Pancreas (tissue), 10 donors: ENCODE data around the gene SAMD1. TPM values are rescaled to one million over a fixed set of nuclear protein-coding genes. Genes with fewer than 3 reads are reported as not detected.
A peak's percentile ranks its signal among the peaks of the same experiment; 100 is the strongest.

ENCODE experiments used
- ATAC-seq, 4 donors: fragments of 200-7000 bp; cut with Tn5 transposase; one replicate each; pipeline versions ENCODE4 v1.8.0 to v1.9.1; 2020; ENCODE audit warnings: mild to moderate bottlenecking in 4 of 4, moderate library complexity in 4 of 4
- DNase-seq, 6 donors: peaks; one replicate each; pipeline ENCODE4 v3.0.0-alpha.2; 2020
- FAIRE-seq: peaks from 2 replicates; lab custom pipeline; 2012; peaks lifted over from hg19 to GRCh38; lab: Jason Lieb, UNC
- H3K27ac ChIP-seq, 4 donors: fragments of 200-600 bp; sonication (generic); 1 replicate in 3 of 4; 2 replicates in 1 of 4; pipeline versions ENCODE4 v1.5.0 to v1.8.0; 2020
- H3K27me3 ChIP-seq, 4 donors: fragments of 200-600 bp; one replicate each; pipeline ENCODE4 v1.8.0; 2021
- H3K36me3 ChIP-seq, 3 donors: fragments of 200-600 bp; sonication (generic) in 1 of 3; one replicate each; pipeline versions ENCODE4 v1.5.0 to v1.8.0; 2020 to 2021
- H3K4me1 ChIP-seq, 3 donors: fragments of 200-600 bp; one replicate each; pipeline ENCODE4 v1.8.0; 2021
- H3K4me3 ChIP-seq, 4 donors: fragments of 200-600 bp; sonication (generic) in 2 of 4; one replicate each; pipeline versions ENCODE4 v1.5.0 to v1.8.0; 2020 to 2021
- H3K9me3 ChIP-seq, 4 donors: fragments of 200-600 bp; one replicate each; pipeline ENCODE4 v1.8.0; 2021
- WGBS, 2 donors: extraction: QIAGEN DNeasy Blood & Tissue Kit; methylation state at CpG; one replicate each; pipeline ENCODE4 v1.1.7; 2013; 5-methylcytosine and 5-hydroxymethylcytosine counted together
- intact Hi-C, 3 donors: fragments of 100-400 bp; cut with DNase I; formaldehyde crosslinking; loops; one replicate each; pipeline versions ENCODE4 v1.11.1 to v1.14.2; 2022
- polyA plus RNA-seq, 2 donors: library from polyadenylated mRNA; stranded (reverse); fragments of 200-250 nt; gene quantifications; one replicate each; pipeline ENCODE4 v1.2.3, GENCODE V29; 2013
- total RNA-seq, 6 donors: library from RNA; stranded (reverse); fragmentation: NEBNext Ultra II Directional in 4 of 6; extraction: Animal tissue kit (Norgen Biotek cat#: 25700) in 4 of 6; gene quantifications; one replicate each; pipeline versions ENCODE4 v1.2.1 to v1.2.4, GENCODE V29; 2021 to 2023
- TF ChIP-seq, protein P1 (sequence below), 4 donors: fragments of 200-600 bp; sonication (generic) in 3 of 4; IDR thresholded peaks; one replicate each; pipeline versions ENCODE4 v1.5.0 to v1.8.0; 2021; ENCODE audit warnings: antibody characterized with exemption in 4 of 4
- donor health status: healthy with polysubstance abuse.
- donor health status: DM: no; HTN: no; CAD: no; lungs with moderate emphysema.
- donor health status: DM: no; HTN: no; CAD: no.
- donor health status: control.
- donor health status: control.
- donor health status: Bipolar disorder and iron deficiency.
- donor health status: DM: yes; HTN: yes; CAD: no.
- donor health status: DM: no; HTN: no; CAD: no.
- donor health status: DM: no; HTN: no; CAD: no.
- donor health status: DM: yes; HTN: yes; CAD: no.

The SAMD1 gene
- total and polyA plus RNA-seq, 8 donors, result 7.9 to 24.3 (median 16.9) TPM

GRCh38 chr19:14073261-14073924 lies 17.2 kb downstream of the SAMD1 start:
- 0 to 1% methylated on average over 82 to 106 of the region's 106 CpGs for WGBS, 2 donors
- no peaks in the 10 kb centered on the region for H3K9me3 ChIP-seq
- FAIRE-seq (no peak), DNase-seq (peak; percentile 71 to 94 (median 85)), ATAC-seq (peak; percentile 33 to 62 (median 44))
- peak overlapping the region; percentile 93 to 98 (median 96) for H3K27ac ChIP-seq
- no peaks in the 10 kb centered on the region for H3K27me3 ChIP-seq
- intact Hi-C loops, result loop anchor here in 2 of 3 donors (5.0 kb wide), 1 partner anchor 191 kb away; no protein-coding TSS in a partner anchor
- peaks cover 3 to 11% (median 10%) of the 10 kb centered on the region in 3 donors for H3K4me1 ChIP-seq
- TF ChIP-seq, protein P1, sequence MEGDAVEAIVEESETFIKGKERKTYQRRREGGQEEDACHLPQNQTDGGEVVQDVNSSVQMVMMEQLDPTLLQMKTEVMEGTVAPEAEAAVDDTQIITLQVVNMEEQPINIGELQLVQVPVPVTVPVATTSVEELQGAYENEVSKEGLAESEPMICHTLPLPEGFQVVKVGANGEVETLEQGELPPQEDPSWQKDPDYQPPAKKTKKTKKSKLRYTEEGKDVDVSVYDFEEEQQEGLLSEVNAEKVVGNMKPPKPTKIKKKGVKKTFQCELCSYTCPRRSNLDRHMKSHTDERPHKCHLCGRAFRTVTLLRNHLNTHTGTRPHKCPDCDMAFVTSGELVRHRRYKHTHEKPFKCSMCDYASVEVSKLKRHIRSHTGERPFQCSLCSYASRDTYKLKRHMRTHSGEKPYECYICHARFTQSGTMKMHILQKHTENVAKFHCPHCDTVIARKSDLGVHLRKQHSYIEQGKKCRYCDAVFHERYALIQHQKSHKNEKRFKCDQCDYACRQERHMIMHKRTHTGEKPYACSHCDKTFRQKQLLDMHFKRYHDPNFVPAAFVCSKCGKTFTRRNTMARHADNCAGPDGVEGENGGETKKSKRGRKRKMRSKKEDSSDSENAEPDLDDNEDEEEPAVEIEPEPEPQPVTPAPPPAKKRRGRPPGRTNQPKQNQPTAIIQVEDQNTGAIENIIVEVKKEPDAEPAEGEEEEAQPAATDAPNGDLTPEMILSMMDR (IDR thresholded peaks at IDR 0.05), result peak in 2 of 4 donors; percentile 12 to 30
- peak overlapping the region; percentile 80 to 88 (median 84) for H3K4me3 ChIP-seq
- H3K36me3 ChIP-seq, result no peaks in the 10 kb centered on the region

DNA sequence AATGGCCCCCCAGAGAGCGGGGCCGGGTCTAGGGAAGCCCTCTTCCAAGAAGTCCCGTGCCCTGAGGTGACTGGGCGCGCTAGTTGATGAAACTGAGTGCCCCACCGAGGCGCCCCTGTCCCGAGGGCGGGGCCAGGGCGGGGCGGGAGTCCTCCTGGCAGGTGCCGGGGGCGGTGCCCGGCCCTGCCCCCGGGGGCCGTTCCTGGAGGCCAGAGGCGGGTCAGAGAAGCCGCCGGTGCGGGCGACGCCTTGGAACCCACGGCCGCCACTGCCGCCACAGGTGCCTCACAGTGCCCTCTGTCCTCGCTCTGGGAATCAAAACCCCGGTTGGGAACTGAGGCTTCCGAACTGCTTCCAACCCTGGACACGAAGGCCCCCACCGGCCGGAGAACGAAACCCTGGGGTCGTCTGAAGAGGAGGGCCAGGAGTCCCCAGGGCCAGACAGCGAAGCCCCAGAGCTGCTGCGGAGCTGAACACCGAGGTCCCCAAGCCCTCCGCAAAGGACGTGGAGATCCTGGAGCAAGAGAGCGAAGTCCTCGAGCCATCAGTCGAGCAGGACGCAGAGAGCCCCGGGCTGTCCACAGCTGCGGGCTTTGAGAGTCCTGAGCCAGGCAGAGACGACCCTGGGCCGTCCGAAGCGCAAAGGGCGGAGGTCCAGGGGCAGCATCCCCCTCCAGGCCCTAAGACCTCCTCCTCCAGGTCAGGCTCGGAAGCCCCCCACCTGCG lies 17.9 kb downstream of the SAMD1 start, which contains the start of gene MISP3:
MISP3 (plus strand) TSS at position 252 of the 726 bp plus-strand sequence. CDS start 524 bp downstream, outside the sequence.
- no peak for FAIRE-seq
- peak; percentile 75 to 80 (median 78) for ATAC-seq
- no peaks in the 10 kb centered on the region for H3K27me3 ChIP-seq
- intact Hi-C loops, result loop anchor here in 2 of 3 donors (5.0 kb wide), 1 partner anchor 190 kb away; no protein-coding TSS in a partner anchor
- peak; percentile 86 to 94 (median 88) for DNase-seq
- peaks cover 3 to 11% (median 10%) of the 10 kb centered on the region in 3 donors for H3K4me1 ChIP-seq
- H3K27ac ChIP-seq, result peak within 1 kb of the TSS; percentile 93 to 98 (median 96)
- H3K9me3 ChIP-seq, result no peaks in the 10 kb centered on the region
- H3K4me3 ChIP-seq, result peak within 1 kb of the TSS; percentile 80 to 88 (median 84)
- TF ChIP-seq, protein P1 (IDR thresholded peaks at IDR 0.05), result no peak
- 1% methylated on average over 45 to 51 of the region's 51 CpGs for WGBS, 2 donors
- H3K36me3 ChIP-seq, result no peaks in the 10 kb centered on the region

DNA sequence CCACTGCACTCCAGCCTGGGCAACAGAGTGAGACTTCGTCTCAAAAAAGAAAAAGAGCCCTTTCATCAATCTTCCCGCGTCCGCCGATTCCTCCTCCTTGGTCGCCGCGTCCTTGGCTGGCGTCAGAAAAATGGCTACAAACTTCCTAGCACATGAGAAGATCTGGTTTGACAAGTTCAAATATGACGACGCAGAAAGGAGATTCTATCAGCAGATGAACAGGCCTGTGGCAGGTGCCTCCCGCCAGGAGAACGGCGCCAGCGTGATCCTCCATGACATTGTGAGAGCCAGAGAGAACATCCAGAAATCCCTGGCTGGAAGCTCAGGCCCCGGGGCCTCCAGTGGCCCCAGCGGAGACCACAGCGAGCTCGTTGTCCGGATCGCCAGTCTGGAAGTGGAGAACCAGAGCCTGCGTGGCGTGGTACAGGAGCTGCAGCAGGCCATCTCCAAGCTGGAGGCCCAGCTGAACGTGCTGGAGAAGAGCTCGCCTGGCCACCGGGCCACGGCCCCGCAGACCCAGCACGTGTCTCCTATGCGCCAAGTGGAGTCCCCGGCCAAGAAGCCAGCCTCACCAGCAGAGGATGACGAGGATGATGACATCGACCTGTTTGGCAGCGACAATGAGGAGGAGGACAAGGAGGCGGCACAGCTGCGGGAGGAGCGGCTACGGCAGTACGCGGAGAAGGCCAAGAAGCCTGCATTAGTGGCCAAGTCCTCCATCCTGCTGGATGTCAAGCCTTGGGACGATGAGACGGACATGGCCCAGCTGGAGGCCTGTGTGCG lies 20.1 kb downstream of the SAMD1 start:
- Histone ChIP-seq H3K4me1 (peaks cover 3 to 8% (median 8%) of the 10 kb centered on the region in 3 donors), H3K27me3 (no peaks in the 10 kb centered on the region), H3K9me3 (no peaks in the 10 kb centered on the region), H3K4me3 (no peak overlapping the region), H3K36me3 (no peaks in the 10 kb centered on the region), H3K27ac (no peak overlapping the region)
- DNase-seq (peak in 1 of 6 donors; percentile 52), FAIRE-seq (no peak), ATAC-seq (no peak)
- TF ChIP-seq, protein P1 (IDR thresholded peaks at IDR 0.05), result no peak
- intact Hi-C loops, result loop anchor here in 2 of 3 donors (5.0 kb wide), 1 partner anchor 188 kb away; no protein-coding TSS in a partner anchor
- WGBS, 2 donors, result 95 to 97% methylated on average over 43 of the region's 43 CpGs

DNA sequence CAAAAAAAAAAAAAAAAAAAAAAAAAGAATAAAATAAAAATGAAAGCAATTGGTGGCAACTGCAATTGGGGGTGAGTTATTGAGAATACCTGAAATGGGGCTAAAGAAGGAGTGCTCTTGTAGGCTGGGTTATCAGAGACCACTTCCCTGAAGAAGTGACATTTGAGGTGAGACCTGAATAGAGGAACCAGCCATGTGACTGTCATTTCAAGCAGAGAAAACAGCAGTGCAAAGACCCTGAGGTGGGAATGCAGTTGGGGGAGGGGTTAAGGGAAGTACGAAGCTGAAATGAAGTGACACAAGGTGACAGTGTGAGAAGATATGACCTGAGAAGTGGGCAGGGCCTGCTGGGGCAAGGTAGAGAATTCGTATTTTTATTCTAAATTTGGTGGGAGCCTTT lies 24.4 kb downstream of the SAMD1 start:
- DNase-seq (no peak), FAIRE-seq (no peak), ATAC-seq (no peak)
- H3K27me3 ChIP-seq, result no peaks in the 10 kb centered on the region
- TF ChIP-seq, protein P1 (IDR thresholded peaks at IDR 0.05), result no peak
- no peak overlapping the region for H3K4me3 ChIP-seq
- no peaks in the 10 kb centered on the region for H3K36me3 ChIP-seq
- WGBS, 2 donors, result 74 to 78% methylated on average over 2 of the region's 2 CpGs
- no peak overlapping the region for H3K27ac ChIP-seq
- peaks cover 0 to 5% (median 4%) of the 10 kb centered on the region in 3 donors for H3K4me1 ChIP-seq
- intact Hi-C loops, result no loop called here
- no peaks in the 10 kb centered on the region for H3K9me3 ChIP-seq
